Astrocyte (in vitro differentiated cells and primary cell): ENCODE results near the gene CMSS1. TPM values are rescaled to one million over a fixed set of nuclear protein-coding genes. Genes with fewer than 3 reads are reported as not detected.

ENCODE experiments used
- DNase-seq: peaks from one replicate; pipeline ENCODE4 v3.0.0-alpha.2; 2010; ENCODE audit warnings: low read depth
- FAIRE-seq: peaks from 2 replicates; lab custom pipeline; 2011; peaks lifted over from hg19 to GRCh38; lab: Jason Lieb, UNC
- H2AFZ ChIP-seq: 2 replicates; pipeline ENCODE4 v1.6.0; 2012; ENCODE audit warnings: low read depth, low read length, inconsistent platforms
- H3K27ac ChIP-seq: 2 replicates; pipeline ENCODE4 v1.5.1; 2011; ENCODE audit warnings: low read depth, low read length, inconsistent platforms
- H3K27me3 ChIP-seq: 2 replicates; pipeline ENCODE4 v1.6.0; 2011; ENCODE audit warnings: low read length, inconsistent platforms; ENCODE audit not compliant: insufficient read depth
- H3K36me3 ChIP-seq: 2 replicates; pipeline ENCODE4 v1.5.1; 2011; ENCODE audit warnings: low read length, inconsistent platforms; ENCODE audit not compliant: insufficient read depth
- H3K4me1 ChIP-seq: 2 replicates; pipeline ENCODE4 v1.5.1; 2011; ENCODE audit warnings: low read length, inconsistent platforms; ENCODE audit not compliant: insufficient read depth
- H3K4me2 ChIP-seq: 2 replicates; pipeline ENCODE4 v1.6.0; 2012; ENCODE audit warnings: low read length, inconsistent platforms
- H3K4me3 ChIP-seq: 2 replicates; pipeline ENCODE4 v1.5.1; 2011; ENCODE audit warnings: low read depth, mild to moderate bottlenecking, low read length, inconsistent platforms; ENCODE audit not compliant: insufficient read depth
- H3K79me2 ChIP-seq: 2 replicates; pipeline ENCODE4 v1.6.0; 2012; ENCODE audit warnings: mild to moderate bottlenecking, low read length, inconsistent platforms; ENCODE audit not compliant: insufficient read depth
- H3K9ac ChIP-seq: 2 replicates; pipeline ENCODE4 v1.6.0; 2012; ENCODE audit warnings: mild to moderate bottlenecking, low read length, inconsistent platforms
- H3K9me3 ChIP-seq: 2 replicates; pipeline ENCODE4 v1.5.1; 2012; ENCODE audit warnings: low read depth, mild to moderate bottlenecking, low read length, inconsistent platforms; ENCODE audit not compliant: insufficient read depth
- H4K20me1 ChIP-seq: 2 replicates; pipeline ENCODE4 v1.6.0; 2012; ENCODE audit warnings: low read length, inconsistent platforms; ENCODE audit not compliant: insufficient read depth
- H3K27ac Mint-ChIP-seq: one replicate; pipeline ENCODE4 v1.8.0; 2021; ENCODE audit warnings: mild to moderate bottlenecking, mixed read lengths; ENCODE audit not compliant: unreplicated experiment
- H3K27me3 Mint-ChIP-seq: one replicate; pipeline ENCODE4 v1.8.0; 2021; ENCODE audit warnings: low read depth, mixed read lengths; ENCODE audit not compliant: unreplicated experiment
- H3K36me3 Mint-ChIP-seq: one replicate; pipeline ENCODE4 v1.8.0; 2021; ENCODE audit warnings: low read depth, mixed read lengths; ENCODE audit not compliant: unreplicated experiment
- H3K4me1 Mint-ChIP-seq: one replicate; pipeline ENCODE4 v1.8.0; 2021; ENCODE audit warnings: low read depth, mixed read lengths; ENCODE audit not compliant: unreplicated experiment
- H3K4me3 Mint-ChIP-seq: one replicate; pipeline ENCODE4 v1.8.0; 2021; ENCODE audit warnings: mild to moderate bottlenecking, moderate library complexity, mixed read lengths; ENCODE audit not compliant: unreplicated experiment
- H3K9me3 Mint-ChIP-seq: one replicate; pipeline ENCODE4 v1.8.0; 2021; ENCODE audit warnings: mild to moderate bottlenecking, mixed read lengths; ENCODE audit not compliant: unreplicated experiment
- CTCF ChIP-seq: IDR thresholded peaks from 2 replicates; pipeline ENCODE4 v1.5.1; 2011; ENCODE audit warnings: low read depth, mild to moderate bottlenecking, inconsistent platforms, low read length, moderate library complexity; ENCODE audit not compliant: insufficient read depth
- EZH2 ChIP-seq: IDR thresholded peaks from 2 replicates; pipeline ENCODE4 v1.6.1; 2012; ENCODE audit warnings: mild to moderate bottlenecking, low read length, inconsistent platforms; ENCODE audit not compliant: insufficient read depth
- total RNA-seq: library from RNA; stranded (reverse); gene quantifications from 2 replicates; pipeline ENCODE4 v1.2.1, GENCODE V29; 2021

Gene CMSS1
- total RNA-seq, 1 donor from 2014 or later, result 12.5 TPM

GRCh38 chr3:99850608-99851007 lies 32.9 kb downstream of the CMSS1 start:
- TF ChIP-seq CTCF (no peak), EZH2 (no peak)
- no peaks in the 10 kb centered on the region for H3K9me3 ChIP-seq
- H3K79me2 ChIP-seq, result peaks cover 80% of the 10 kb centered on the region
- Mint-ChIP-seq H3K27me3 (no peaks in the 10 kb centered on the region), H3K4me1 (peaks cover 39% of the 10 kb centered on the region), H3K36me3 (peaks cover 14% of the 10 kb centered on the region), H3K4me3 (no peak overlapping the region), H3K9me3 (no peaks in the 10 kb centered on the region), H3K27ac (no peak overlapping the region)
- H2AFZ ChIP-seq, result no peak overlapping the region
- no peak overlapping the region for H3K4me2 ChIP-seq
- no peak overlapping the region for H3K4me3 ChIP-seq
- peaks cover 3% of the 10 kb centered on the region for H3K4me1 ChIP-seq
- no peak overlapping the region for H3K27ac ChIP-seq
- DNase-seq (no peak), FAIRE-seq (no peak)
- peaks cover 36% of the 10 kb centered on the region for H3K36me3 ChIP-seq
- H3K9ac ChIP-seq, result no peak overlapping the region
- no peaks in the 10 kb centered on the region for H3K27me3 ChIP-seq
- peaks cover 63% of the 10 kb centered on the region for H4K20me1 ChIP-seq

GRCh38 chr3:99851955-99852354 lies 34.3 kb downstream of the CMSS1 start:
- Mint-ChIP-seq H3K9me3 (no peaks in the 10 kb centered on the region), H3K36me3 (peaks cover 14% of the 10 kb centered on the region), H3K27me3 (no peaks in the 10 kb centered on the region), H3K27ac (peak overlapping the region; percentile 20), H3K4me3 (no peak overlapping the region), H3K4me1 (peaks cover 44% of the 10 kb centered on the region)
- Histone ChIP-seq H4K20me1 (peaks cover 63% of the 10 kb centered on the region), H3K4me1 (peaks cover 3% of the 10 kb centered on the region), H3K9me3 (no peaks in the 10 kb centered on the region), H3K27me3 (no peaks in the 10 kb centered on the region), H3K4me2 (no peak overlapping the region), H3K9ac (no peak overlapping the region), H3K27ac (no peak overlapping the region), H2AFZ (no peak overlapping the region), H3K79me2 (peaks cover 93% of the 10 kb centered on the region), H3K36me3 (peaks cover 34% of the 10 kb centered on the region), H3K4me3 (no peak overlapping the region)
- FAIRE-seq (no peak), DNase-seq (no peak)
- TF ChIP-seq CTCF, result no peak
- no peak for TF ChIP-seq EZH2

GRCh38 chr3:99852851-99853250 lies 35.2 kb downstream of the CMSS1 start:
- Histone ChIP-seq H3K4me1 (peaks cover 3% of the 10 kb centered on the region), H3K36me3 (peaks cover 35% of the 10 kb centered on the region), H3K9me3 (no peaks in the 10 kb centered on the region), H2AFZ (no peak overlapping the region), H3K27ac (no peak overlapping the region), H3K79me2 (peaks cover 95% of the 10 kb centered on the region), H3K4me2 (no peak overlapping the region), H3K9ac (no peak overlapping the region), H3K4me3 (no peak overlapping the region), H3K27me3 (no peaks in the 10 kb centered on the region), H4K20me1 (peaks cover 63% of the 10 kb centered on the region)
- Mint-ChIP-seq H3K36me3 (peaks cover 13% of the 10 kb centered on the region), H3K27me3 (no peaks in the 10 kb centered on the region), H3K4me3 (no peak overlapping the region), H3K4me1 (peaks cover 51% of the 10 kb centered on the region), H3K9me3 (no peaks in the 10 kb centered on the region), H3K27ac (peak overlapping the region; percentile 42)
- FAIRE-seq (no peak), DNase-seq (no peak)
- no peak for TF ChIP-seq CTCF
- no peak for TF ChIP-seq EZH2
